ENCODE data around the gene ZNF672. TPM values are rescaled to one million over a fixed set of nuclear protein-coding genes. Genes with fewer than 3 reads are reported as not detected.

Gene ZNF672
- total RNA-seq, 1 donor: 15.2 TPM

DNA sequence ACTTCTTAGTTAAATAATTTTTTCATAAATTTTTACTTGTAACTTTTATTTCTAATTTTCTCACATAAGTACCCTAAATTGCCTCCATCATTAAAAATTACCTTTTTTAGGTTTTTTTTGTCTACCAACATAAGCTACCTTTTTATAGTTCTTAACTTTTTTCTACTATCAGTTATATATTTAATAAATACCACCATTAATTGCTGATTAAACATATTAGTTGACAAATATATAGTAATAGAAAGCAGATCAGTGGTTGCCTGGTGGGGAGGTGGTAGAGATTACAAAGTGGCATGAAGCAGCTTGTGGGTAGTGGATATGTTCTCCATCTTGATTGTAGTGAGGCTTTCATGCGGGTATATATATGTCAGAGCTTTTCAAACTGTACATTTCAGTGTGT, 6.2 kb upstream of the ZNF672 start:
- no peak overlapping the region for H3K4me2 ChIP-seq (ENCODE audit: insufficient read depth, low read length)
- no peak for DNase-seq (ENCODE audit: insufficient read length, low spot score, missing footprints)
- H3K9me3 ChIP-seq (ENCODE audit: low read depth, low read length): no peaks in the 10 kb centered on the region
- no peaks in the 10 kb centered on the region for H3K36me3 ChIP-seq (ENCODE audit: insufficient read depth, low read length)
- H3K27ac ChIP-seq (ENCODE audit: low read depth, low read length): no peak overlapping the region
- H3K4me3 ChIP-seq (ENCODE audit: insufficient read depth, low read length): no peak overlapping the region
- H3K4me1 ChIP-seq (ENCODE audit: insufficient read depth, low read length): peaks cover 8% of the 10 kb centered on the region
- peaks cover 2% of the 10 kb centered on the region for H3K27me3 ChIP-seq (ENCODE audit: insufficient read depth, low read length)
- TF ChIP-seq, protein P1, sequence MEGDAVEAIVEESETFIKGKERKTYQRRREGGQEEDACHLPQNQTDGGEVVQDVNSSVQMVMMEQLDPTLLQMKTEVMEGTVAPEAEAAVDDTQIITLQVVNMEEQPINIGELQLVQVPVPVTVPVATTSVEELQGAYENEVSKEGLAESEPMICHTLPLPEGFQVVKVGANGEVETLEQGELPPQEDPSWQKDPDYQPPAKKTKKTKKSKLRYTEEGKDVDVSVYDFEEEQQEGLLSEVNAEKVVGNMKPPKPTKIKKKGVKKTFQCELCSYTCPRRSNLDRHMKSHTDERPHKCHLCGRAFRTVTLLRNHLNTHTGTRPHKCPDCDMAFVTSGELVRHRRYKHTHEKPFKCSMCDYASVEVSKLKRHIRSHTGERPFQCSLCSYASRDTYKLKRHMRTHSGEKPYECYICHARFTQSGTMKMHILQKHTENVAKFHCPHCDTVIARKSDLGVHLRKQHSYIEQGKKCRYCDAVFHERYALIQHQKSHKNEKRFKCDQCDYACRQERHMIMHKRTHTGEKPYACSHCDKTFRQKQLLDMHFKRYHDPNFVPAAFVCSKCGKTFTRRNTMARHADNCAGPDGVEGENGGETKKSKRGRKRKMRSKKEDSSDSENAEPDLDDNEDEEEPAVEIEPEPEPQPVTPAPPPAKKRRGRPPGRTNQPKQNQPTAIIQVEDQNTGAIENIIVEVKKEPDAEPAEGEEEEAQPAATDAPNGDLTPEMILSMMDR (IDR thresholded peaks at IDR 0.05; ENCODE audit: extremely low read depth, low read depth, low read length): no peak
- no peak overlapping the region for H2AFZ ChIP-seq (ENCODE audit: low read length)
- H3K79me2 ChIP-seq (ENCODE audit: insufficient read depth, low read length): no peaks in the 10 kb centered on the region
- H4K20me1 ChIP-seq (ENCODE audit: insufficient read depth, low read length): no peaks in the 10 kb centered on the region

DNA sequence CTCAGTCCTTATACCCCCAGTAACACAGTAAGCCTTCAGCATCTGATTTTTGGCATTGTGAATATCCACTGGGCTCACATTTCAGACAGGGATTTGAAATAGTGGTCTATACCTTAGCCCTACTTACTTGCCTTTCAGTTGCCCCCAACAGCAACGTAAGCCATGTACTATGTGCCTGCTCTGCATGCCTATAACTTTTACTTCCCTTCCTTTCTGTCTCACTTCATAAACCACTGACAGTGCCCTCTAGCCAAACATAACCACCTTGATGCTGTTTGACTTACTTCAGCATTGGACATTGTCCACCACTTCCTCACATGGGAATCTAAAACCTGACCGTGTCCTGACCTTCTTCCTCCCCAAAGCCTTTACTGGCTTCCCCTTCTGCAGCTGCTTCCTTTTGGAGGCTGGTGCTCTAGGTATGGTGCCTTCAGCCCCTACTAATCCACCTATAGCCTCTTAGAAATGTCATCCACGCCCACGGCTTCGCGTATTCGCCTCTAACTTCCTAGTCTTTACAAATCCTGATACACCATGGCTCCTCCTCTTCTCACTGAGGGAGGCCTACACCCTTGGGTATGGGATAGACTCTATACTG, 3.6 kb upstream of the ZNF672 start:
- H2AFZ ChIP-seq (ENCODE audit: low read length): no peak overlapping the region
- no peaks in the 10 kb centered on the region for H3K9me3 ChIP-seq (ENCODE audit: low read depth, low read length)
- H3K79me2 ChIP-seq (ENCODE audit: insufficient read depth, low read length): peaks cover 6% of the 10 kb centered on the region
- peaks cover 10% of the 10 kb centered on the region for H3K4me1 ChIP-seq (ENCODE audit: insufficient read depth, low read length)
- no peak overlapping the region for H3K4me2 ChIP-seq (ENCODE audit: insufficient read depth, low read length)
- no peaks in the 10 kb centered on the region for H3K36me3 ChIP-seq (ENCODE audit: insufficient read depth, low read length)
- DNase-seq (ENCODE audit: insufficient read length, low spot score, missing footprints): no peak
- TF ChIP-seq, protein P1 (IDR thresholded peaks at IDR 0.05; ENCODE audit: extremely low read depth, low read depth, low read length): no peak
- no peaks in the 10 kb centered on the region for H4K20me1 ChIP-seq (ENCODE audit: insufficient read depth, low read length)
- H3K4me3 ChIP-seq (ENCODE audit: insufficient read depth, low read length): no peak overlapping the region
- H3K27ac ChIP-seq (ENCODE audit: low read depth, low read length): no peak overlapping the region
- H3K27me3 ChIP-seq (ENCODE audit: insufficient read depth, low read length): peaks cover 2% of the 10 kb centered on the region

DNA sequence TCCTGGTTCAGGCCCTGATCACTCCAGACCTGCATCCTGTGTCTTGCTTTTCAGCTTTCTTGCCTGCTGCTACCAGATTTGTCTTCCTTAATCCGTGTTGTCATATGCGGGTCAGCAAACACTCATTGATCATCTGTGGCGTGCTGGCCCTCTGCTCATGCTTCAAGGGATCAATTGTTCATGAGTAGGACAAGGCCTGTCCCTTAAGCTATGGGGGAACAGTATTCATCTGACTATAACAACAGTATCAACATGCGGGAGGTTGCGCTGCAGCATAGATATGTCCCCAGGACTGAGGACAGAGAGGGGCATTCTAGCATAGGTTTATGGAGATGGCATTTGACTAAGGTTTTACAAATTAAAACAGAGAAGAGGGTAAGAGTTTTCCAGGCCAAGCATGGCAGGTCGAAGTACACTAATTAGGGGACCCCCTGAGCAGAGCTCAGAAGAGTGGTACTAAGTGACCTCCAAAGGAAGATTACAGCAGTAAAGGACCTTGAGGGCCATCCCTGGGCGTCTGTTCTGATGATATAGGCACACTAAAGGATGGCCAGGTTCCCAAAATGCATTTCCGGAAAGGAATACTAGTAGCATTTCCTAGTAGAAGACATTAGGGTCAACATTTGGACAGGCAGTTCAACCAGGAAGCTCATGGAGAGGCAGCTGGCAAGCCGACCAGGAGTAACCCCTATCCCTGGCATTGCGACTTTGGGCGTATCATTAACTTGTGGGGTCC, 811 bp upstream of the ZNF672 start:
- peak overlapping the region; percentile 60 for H3K27ac ChIP-seq (ENCODE audit: low read depth, low read length)
- peak overlapping the region; percentile 92 for H3K4me3 ChIP-seq (ENCODE audit: insufficient read depth, low read length)
- peak; percentile 37 for DNase-seq (ENCODE audit: insufficient read length, low spot score, missing footprints)

More for the DNA sequence above, 811 bp upstream of the ZNF672 start:
- peaks cover 2% of the 10 kb centered on the region for H3K27me3 ChIP-seq (ENCODE audit: insufficient read depth, low read length)
- peaks cover 30% of the 10 kb centered on the region for H3K4me1 ChIP-seq (ENCODE audit: insufficient read depth, low read length)
- H2AFZ ChIP-seq (ENCODE audit: low read length): peak overlapping the region; percentile 91
- TF ChIP-seq, protein P1 (IDR thresholded peaks at IDR 0.05; ENCODE audit: extremely low read depth, low read depth, low read length): no peak
- H4K20me1 ChIP-seq (ENCODE audit: insufficient read depth, low read length): no peaks in the 10 kb centered on the region
- H3K4me2 ChIP-seq (ENCODE audit: insufficient read depth, low read length): peak overlapping the region; percentile 91
- H3K36me3 ChIP-seq (ENCODE audit: insufficient read depth, low read length): no peaks in the 10 kb centered on the region
- no peaks in the 10 kb centered on the region for H3K9me3 ChIP-seq (ENCODE audit: low read depth, low read length)
- H3K79me2 ChIP-seq (ENCODE audit: insufficient read depth, low read length): peaks cover 14% of the 10 kb centered on the region

Data from osteoblast (primary cell).